ENCODE data around the gene LHFPL2.

LHFPL2 gene

DNA sequence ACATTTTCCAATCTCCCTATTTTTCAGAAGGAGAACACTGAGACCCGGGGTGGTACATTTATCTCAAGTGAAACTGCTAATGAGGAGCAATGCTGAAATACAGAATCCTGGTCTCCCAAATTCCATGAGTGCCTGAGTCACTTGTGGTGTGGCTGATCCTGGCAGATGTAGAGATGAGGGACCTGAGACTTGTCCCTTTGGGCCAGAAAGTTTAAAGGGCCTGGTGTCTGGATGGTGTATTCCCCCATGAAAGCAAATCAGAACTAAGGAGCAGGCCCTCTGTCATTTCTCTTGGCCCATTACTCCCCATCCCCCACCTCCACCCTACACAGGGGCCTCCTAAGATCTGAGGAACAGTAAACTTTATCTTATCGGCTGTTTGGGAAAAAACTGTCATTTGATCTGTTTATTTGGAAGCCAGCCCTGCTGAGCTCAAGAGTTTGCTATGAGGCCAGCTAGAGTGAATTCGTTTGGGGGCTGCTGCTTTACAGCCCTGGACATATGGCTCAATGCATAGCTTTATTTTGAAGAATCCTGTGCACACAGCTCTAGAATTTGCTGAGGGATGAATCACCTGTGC is 140.3 kb downstream of the LHFPL2 start:
- Histone ChIP-seq H3K27ac (ENCODE audit: low read depth, low read length) (no peak overlapping the region), H3K4me1 (ENCODE audit: control insufficient read depth in 1 of 2, insufficient read depth in 2 of 2, low read length in 2 of 2) (peaks cover 35 to 41% of the 10 kb centered on the region in 2 donors), H3K36me3 (ENCODE audit: control insufficient read depth in 1 of 2, insufficient read depth in 2 of 2, low read length in 2 of 2) (no peaks in the 10 kb centered on the region), H3K4me3 (ENCODE audit: low read depth in 1 of 2, low read length in 2 of 2) (no peak overlapping the region), H3K27me3 (ENCODE audit: control insufficient read depth in 1 of 2, insufficient read depth in 2 of 2, low read length in 2 of 2) (no peaks in the 10 kb centered on the region), H3K9ac (ENCODE audit: low read depth in 1 of 2, low read length in 2 of 2) (no peak overlapping the region), H3K9me3 (ENCODE audit: control insufficient read depth in 1 of 2, low read length in 2 of 2) (no peaks in the 10 kb centered on the region)

DNA sequence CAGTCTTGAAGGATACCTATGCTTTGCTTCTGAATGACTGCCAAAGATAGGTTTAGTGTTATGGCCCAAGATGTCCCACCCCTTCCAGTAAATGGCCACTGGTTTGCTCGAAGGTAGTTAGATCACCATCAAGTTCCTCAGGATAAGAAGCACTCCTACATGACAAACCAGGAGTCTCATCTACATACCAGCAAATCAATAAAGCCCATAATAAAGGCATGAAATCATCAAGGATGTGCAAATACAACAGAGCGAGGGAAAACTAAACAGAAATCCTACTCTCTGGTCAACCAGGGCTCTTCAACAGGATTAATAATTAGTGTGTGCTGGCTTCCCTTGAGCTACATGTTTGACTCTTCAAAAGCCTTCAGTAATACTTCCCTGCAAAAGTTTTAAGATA is 141.0 kb downstream of the LHFPL2 start:
- Histone ChIP-seq H3K9ac (ENCODE audit: low read depth in 1 of 2, low read length in 2 of 2) (no peak overlapping the region), H3K36me3 (ENCODE audit: control insufficient read depth in 1 of 2, insufficient read depth in 2 of 2, low read length in 2 of 2) (no peaks in the 10 kb centered on the region), H3K4me1 (ENCODE audit: control insufficient read depth in 1 of 2, insufficient read depth in 2 of 2, low read length in 2 of 2) (peaks cover 35 to 41% of the 10 kb centered on the region in 2 donors), H3K9me3 (ENCODE audit: control insufficient read depth in 1 of 2, low read length in 2 of 2) (no peaks in the 10 kb centered on the region), H3K27ac (ENCODE audit: low read depth, low read length) (no peak overlapping the region), H3K4me3 (ENCODE audit: low read depth in 1 of 2, low read length in 2 of 2) (no peak overlapping the region), H3K27me3 (ENCODE audit: control insufficient read depth in 1 of 2, insufficient read depth in 2 of 2, low read length in 2 of 2) (no peaks in the 10 kb centered on the region)

DNA sequence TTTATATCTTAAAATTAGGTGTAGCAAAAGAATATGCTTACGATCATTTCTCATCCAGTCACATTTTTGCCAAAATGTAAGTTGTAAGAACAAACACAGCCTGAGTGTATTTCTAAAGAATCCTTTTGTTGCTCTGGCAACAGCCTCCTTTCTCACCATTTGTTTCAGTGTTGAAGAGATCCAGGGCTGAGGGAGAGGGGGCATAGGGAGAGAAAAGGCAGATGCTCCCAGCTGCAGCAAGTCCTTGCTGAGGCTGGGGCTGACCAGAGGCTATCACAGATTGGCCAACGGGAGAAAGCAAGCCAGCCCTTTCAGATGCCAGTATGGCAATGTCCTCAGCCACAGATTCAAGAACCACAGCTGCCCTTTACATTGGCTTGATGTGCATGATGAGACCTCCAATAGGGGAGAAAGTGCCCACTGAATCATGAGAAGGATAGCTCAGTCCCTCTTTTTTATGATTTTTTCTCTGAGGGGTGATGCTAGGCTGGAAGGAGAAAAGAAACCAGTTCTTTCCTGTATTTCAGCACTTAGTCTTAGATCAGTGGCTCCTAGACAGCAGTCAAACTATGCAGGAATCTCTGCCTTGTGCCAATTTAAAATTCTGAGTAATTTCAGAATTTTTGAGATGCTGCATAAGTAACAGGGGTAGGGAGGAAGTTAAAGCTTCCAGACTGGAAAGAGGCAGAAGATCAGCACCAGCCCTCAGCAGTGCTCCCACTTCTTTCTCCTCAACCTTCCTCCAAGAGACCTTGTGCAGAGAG is 142.1 kb downstream of the LHFPL2 start:
- Histone ChIP-seq H3K4me1 (ENCODE audit: control insufficient read depth in 1 of 2, insufficient read depth in 2 of 2, low read length in 2 of 2) (peaks cover 29 to 35% of the 10 kb centered on the region in 2 donors), H3K9ac (ENCODE audit: low read depth in 1 of 2, low read length in 2 of 2) (no peak overlapping the region), H3K27ac (ENCODE audit: low read depth, low read length) (no peak overlapping the region), H3K36me3 (ENCODE audit: control insufficient read depth in 1 of 2, insufficient read depth in 2 of 2, low read length in 2 of 2) (no peaks in the 10 kb centered on the region), H3K27me3 (ENCODE audit: control insufficient read depth in 1 of 2, insufficient read depth in 2 of 2, low read length in 2 of 2) (no peaks in the 10 kb centered on the region), H3K4me3 (ENCODE audit: low read depth in 1 of 2, low read length in 2 of 2) (no peak overlapping the region), H3K9me3 (ENCODE audit: control insufficient read depth in 1 of 2, low read length in 2 of 2) (no peaks in the 10 kb centered on the region)

DNA sequence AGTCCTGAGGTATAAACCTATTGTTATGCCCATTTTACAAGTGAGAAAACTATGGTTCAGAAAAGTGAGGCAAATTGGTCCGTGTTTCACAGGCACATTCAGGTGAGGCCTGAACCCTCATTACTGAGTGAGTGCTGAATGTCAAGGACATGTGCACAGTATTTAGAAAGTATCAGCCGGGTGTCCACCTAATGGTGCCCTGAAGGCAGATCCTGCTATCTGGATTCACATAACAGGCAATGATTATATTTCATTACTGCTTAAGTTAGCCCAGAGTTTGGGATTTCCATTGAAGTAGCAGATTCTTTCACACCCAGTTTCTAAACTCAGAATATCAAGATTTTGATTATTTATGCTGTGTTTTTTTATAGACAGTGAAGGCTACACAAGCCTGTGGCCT is 142.7 kb downstream of the LHFPL2 start:
- Histone ChIP-seq H3K4me1 (ENCODE audit: control insufficient read depth in 1 of 2, insufficient read depth in 2 of 2, low read length in 2 of 2) (peaks cover 25 to 31% of the 10 kb centered on the region in 2 donors), H3K9me3 (ENCODE audit: control insufficient read depth in 1 of 2, low read length in 2 of 2) (no peaks in the 10 kb centered on the region), H3K4me3 (ENCODE audit: low read depth in 1 of 2, low read length in 2 of 2) (no peak overlapping the region), H3K27ac (ENCODE audit: low read depth, low read length) (no peak overlapping the region), H3K9ac (ENCODE audit: low read depth in 1 of 2, low read length in 2 of 2) (no peak overlapping the region), H3K27me3 (ENCODE audit: control insufficient read depth in 1 of 2, insufficient read depth in 2 of 2, low read length in 2 of 2) (no peaks in the 10 kb centered on the region), H3K36me3 (ENCODE audit: control insufficient read depth in 1 of 2, insufficient read depth in 2 of 2, low read length in 2 of 2) (no peaks in the 10 kb centered on the region)

DNA sequence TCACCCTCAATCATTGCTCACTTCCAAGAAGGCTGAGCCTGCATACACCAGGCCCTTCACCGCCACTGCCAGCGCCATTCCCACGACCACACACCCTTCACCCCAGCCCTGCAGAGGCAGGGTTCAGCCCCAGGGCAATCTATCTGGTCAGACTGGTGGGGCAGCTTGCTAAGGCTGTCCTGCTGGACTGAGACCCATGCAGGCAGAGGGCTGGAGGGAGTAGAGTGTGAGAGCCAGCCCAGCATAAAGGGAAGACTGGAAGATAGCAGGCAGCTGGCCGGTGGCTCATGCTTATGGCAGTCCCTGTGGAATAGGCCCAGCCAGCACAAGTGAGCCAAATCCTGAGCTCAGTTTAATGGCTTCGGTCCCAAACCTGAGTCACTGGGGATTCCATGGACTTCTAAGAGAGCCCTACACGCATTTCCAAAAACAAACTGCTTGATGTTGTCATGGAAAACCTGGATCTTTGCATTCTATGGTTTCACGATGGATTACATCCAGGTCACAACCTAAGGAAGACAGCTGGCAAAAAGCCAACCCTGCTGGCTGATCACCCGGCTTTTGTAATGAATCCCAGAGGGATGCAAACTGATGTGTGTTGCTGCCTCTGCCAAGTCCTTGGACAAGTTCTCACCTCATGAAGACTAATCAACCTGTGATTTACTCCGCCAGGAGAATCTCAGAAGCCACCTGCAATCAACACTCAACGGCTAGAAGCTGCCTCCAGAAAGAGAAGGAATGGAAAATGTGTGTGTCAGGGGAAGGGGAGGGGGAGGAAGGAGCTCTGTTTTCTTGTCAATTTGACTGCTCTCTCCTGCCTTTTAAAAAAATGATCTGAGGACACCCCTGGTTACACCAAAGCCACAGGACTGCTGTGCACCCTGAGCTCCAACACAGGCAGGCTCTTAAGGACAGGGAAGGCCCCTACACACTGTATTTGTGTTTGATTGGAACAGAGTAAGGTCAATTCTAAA is 143.6 kb downstream of the LHFPL2 start:
- H3K9me3 ChIP-seq (ENCODE audit: control insufficient read depth in 1 of 2, low read length in 2 of 2) = no peaks in the 10 kb centered on the region
- H3K4me1 ChIP-seq (ENCODE audit: control insufficient read depth in 1 of 2, insufficient read depth in 2 of 2, low read length in 2 of 2) = peaks cover 18 to 26% of the 10 kb centered on the region in 2 donors
- no peak overlapping the region for H3K4me3 ChIP-seq (ENCODE audit: low read depth in 1 of 2, low read length in 2 of 2)
- no peak overlapping the region for H3K27ac ChIP-seq (ENCODE audit: low read depth, low read length)
- H3K36me3 ChIP-seq (ENCODE audit: control insufficient read depth in 1 of 2, insufficient read depth in 2 of 2, low read length in 2 of 2) = no peaks in the 10 kb centered on the region
- H3K27me3 ChIP-seq (ENCODE audit: control insufficient read depth in 1 of 2, insufficient read depth in 2 of 2, low read length in 2 of 2) = no peaks in the 10 kb centered on the region
- no peak overlapping the region for H3K9ac ChIP-seq (ENCODE audit: low read depth in 1 of 2, low read length in 2 of 2)

DNA sequence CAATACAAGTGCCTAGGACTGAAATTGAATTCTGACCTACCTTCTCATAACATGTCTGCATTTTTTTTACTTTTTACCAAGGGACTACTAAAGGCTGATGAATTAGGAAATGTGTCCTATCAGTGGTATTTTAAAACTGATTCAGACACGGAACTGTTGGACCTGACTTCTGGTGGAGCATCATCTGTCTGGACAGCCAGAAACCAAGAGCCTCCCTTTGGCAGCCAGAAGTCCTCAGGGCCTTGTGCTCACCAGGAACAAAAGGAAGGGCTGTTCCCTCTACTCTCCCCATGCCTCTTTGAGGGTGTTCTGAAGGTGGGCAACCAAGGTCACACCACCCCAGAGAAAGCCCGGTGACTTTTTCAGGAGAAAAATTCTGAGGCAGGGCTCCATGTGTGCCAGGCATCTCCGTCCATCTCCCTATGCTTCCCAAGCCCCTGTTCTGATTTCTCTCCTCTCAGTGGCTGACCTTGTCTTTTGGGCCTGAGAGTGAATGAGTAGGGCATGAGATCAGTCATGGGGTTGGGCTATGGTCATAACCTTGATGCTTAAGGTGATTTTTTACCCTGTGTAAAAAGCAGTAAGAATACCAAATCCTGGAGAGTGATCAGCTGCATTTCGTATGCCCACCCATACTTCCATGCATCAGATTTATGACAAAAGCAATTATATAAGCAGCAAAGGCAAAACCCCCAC is 144.5 kb downstream of the LHFPL2 start:
- H3K9me3 ChIP-seq (ENCODE audit: control insufficient read depth in 1 of 2, low read length in 2 of 2) = no peaks in the 10 kb centered on the region
- H3K27ac ChIP-seq (ENCODE audit: low read depth, low read length) = no peak overlapping the region
- H3K36me3 ChIP-seq (ENCODE audit: control insufficient read depth in 1 of 2, insufficient read depth in 2 of 2, low read length in 2 of 2) = no peaks in the 10 kb centered on the region
- no peak overlapping the region for H3K9ac ChIP-seq (ENCODE audit: low read depth in 1 of 2, low read length in 2 of 2)
- peaks cover 15 to 24% of the 10 kb centered on the region in 2 donors for H3K4me1 ChIP-seq (ENCODE audit: control insufficient read depth in 1 of 2, insufficient read depth in 2 of 2, low read length in 2 of 2)
- no peak overlapping the region for H3K4me3 ChIP-seq (ENCODE audit: low read depth in 1 of 2, low read length in 2 of 2)
- H3K27me3 ChIP-seq (ENCODE audit: control insufficient read depth in 1 of 2, insufficient read depth in 2 of 2, low read length in 2 of 2) = no peaks in the 10 kb centered on the region

DNA sequence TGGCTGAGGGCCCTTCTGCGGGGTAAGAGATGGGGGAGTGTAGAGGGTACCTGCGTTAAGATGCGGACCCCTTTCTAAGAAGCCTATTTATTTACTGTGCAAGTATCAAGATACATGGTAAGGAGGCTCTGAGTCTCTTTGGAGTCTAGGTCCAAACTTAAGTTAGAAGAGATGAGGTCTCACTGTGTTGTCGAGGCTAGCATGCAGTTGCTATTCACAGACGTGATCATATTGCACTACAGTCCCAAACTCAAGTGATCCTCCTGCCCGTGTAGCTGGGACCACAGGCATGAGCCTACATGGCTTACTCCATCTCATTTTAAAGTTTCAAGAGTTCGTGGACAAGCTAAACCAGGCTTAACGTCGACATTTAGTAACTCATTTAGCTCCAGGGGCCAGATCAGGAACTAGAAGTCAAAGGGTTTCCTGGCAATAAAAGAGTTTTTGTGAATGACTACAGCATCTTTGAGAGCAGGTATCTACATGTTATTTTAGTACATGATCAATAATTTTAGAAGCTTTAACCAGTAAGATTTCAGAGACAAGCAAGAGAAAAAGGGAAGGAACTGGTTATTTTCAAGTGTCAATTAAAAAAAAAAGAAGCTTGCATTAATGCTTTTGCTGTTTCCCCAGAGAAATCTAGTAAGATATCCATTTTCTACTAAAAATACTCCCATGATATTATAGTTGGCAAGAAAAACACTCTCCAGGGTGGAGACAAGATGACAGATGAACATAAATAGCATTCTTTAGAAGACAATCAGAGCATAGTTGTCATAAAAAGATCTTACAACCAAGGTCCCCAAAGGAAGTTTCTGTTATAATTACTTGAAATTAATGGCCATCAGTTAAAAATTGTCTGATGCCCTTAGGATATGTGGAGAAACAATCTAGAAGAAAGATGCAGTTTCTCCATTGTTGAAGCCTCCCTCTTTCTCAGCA is 146.9 kb downstream of the LHFPL2 start:
- Histone ChIP-seq H3K36me3 (ENCODE audit: control insufficient read depth in 1 of 2, insufficient read depth in 2 of 2, low read length in 2 of 2) (no peaks in the 10 kb centered on the region), H3K9me3 (ENCODE audit: control insufficient read depth in 1 of 2, low read length in 2 of 2) (no peaks in the 10 kb centered on the region), H3K4me3 (ENCODE audit: low read depth in 1 of 2, low read length in 2 of 2) (no peak overlapping the region), H3K4me1 (ENCODE audit: control insufficient read depth in 1 of 2, insufficient read depth in 2 of 2, low read length in 2 of 2) (peaks cover 23 to 29% of the 10 kb centered on the region in 2 donors), H3K27me3 (ENCODE audit: control insufficient read depth in 1 of 2, insufficient read depth in 2 of 2, low read length in 2 of 2) (no peaks in the 10 kb centered on the region), H3K9ac (ENCODE audit: low read depth in 1 of 2, low read length in 2 of 2) (no peak overlapping the region), H3K27ac (ENCODE audit: low read depth, low read length) (no peak overlapping the region)

DNA sequence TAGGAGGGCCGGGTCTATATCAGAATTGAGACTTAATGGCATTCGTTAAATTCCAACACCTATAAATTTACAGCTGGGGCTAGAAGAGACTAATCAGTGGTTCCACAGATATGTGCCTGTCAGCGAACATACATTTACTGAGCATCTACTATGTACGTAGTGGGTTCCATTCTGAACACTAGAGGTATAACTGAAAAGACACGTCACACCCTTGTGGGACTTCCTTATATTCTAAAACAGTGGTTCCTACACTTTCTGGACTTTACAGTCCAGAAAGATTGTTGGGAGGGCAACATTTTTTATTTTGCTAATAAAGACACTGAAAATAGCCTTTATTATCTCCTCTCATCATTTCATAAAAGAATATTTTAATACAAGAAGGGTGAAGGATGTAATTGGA is 147.7 kb downstream of the LHFPL2 start:
- no peaks in the 10 kb centered on the region for H3K27me3 ChIP-seq (ENCODE audit: control insufficient read depth in 1 of 2, insufficient read depth in 2 of 2, low read length in 2 of 2)
- H3K4me3 ChIP-seq (ENCODE audit: low read depth in 1 of 2, low read length in 2 of 2) = no peak overlapping the region
- no peaks in the 10 kb centered on the region for H3K9me3 ChIP-seq (ENCODE audit: control insufficient read depth in 1 of 2, low read length in 2 of 2)
- no peak overlapping the region for H3K9ac ChIP-seq (ENCODE audit: low read depth in 1 of 2, low read length in 2 of 2)
- no peak overlapping the region for H3K27ac ChIP-seq (ENCODE audit: low read depth, low read length)
- peaks cover 32 to 37% of the 10 kb centered on the region in 2 donors for H3K4me1 ChIP-seq (ENCODE audit: control insufficient read depth in 1 of 2, insufficient read depth in 2 of 2, low read length in 2 of 2)
- no peaks in the 10 kb centered on the region for H3K36me3 ChIP-seq (ENCODE audit: control insufficient read depth in 1 of 2, insufficient read depth in 2 of 2, low read length in 2 of 2)

DNA sequence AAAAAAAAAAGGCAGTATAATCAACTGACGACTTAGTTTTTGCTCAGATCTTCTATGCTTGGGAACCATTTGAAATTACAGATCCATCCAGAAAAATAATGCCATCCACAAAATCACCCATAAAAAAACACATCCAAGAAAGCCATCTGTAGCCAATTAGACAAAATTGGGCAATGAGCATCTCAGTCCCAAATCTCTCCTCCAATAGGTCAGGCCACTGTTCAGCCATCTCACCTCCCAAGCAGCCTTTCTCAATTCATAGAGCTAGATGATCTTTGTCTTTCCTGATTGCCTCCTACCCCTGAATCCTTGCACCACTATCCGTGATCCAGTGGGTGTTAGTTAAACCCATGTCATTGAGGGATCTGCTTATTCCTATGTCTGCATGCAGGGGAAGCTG is 148.5 kb downstream of the LHFPL2 start:
- H3K4me1 ChIP-seq (ENCODE audit: control insufficient read depth in 1 of 2, insufficient read depth in 2 of 2, low read length in 2 of 2) = peaks cover 37 to 41% of the 10 kb centered on the region in 2 donors
- no peaks in the 10 kb centered on the region for H3K36me3 ChIP-seq (ENCODE audit: control insufficient read depth in 1 of 2, insufficient read depth in 2 of 2, low read length in 2 of 2)
- H3K27me3 ChIP-seq (ENCODE audit: control insufficient read depth in 1 of 2, insufficient read depth in 2 of 2, low read length in 2 of 2) = no peaks in the 10 kb centered on the region
- H3K4me3 ChIP-seq (ENCODE audit: low read depth in 1 of 2, low read length in 2 of 2) = no peak overlapping the region
- no peaks in the 10 kb centered on the region for H3K9me3 ChIP-seq (ENCODE audit: control insufficient read depth in 1 of 2, low read length in 2 of 2)
- H3K27ac ChIP-seq (ENCODE audit: low read depth, low read length) = no peak overlapping the region
- no peak overlapping the region for H3K9ac ChIP-seq (ENCODE audit: low read depth in 1 of 2, low read length in 2 of 2)
